Measurements from ENCODE around the gene GPR162.

The GPR162 gene

DNA sequence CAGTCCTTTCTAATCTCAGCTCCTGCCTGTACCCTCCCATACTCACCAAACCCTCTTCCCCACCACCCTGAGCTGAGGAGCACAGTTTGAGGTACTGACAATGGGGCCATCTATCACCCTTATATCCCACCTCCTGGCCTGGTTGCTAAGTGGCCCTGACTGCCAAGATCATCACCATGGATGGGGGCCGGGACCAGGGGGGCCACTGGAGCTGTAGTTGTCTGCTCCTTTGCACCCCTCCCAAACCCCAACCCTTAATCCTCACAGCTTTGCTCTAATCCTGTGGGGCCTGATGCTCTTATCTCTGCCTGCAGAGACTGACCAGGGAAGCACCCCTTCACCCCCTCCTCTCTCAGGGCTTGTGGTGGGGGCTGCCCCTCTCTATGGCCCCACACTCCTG, 18.7 kb downstream of the GPR162 start:
- no peak overlapping the region for H3K4me3 Mint-ChIP-seq
- H3K27ac Mint-ChIP-seq, result no peak overlapping the region
- ATAC-seq (replicated peaks) (no peak), DNase-seq (no peak)
- peaks cover 3% of the 10 kb centered on the region for H3K36me3 Mint-ChIP-seq (ENCODE audit: insufficient read depth)
- peaks cover 0 to 3% of the 10 kb centered on the region in 2 donors for H3K4me1 Mint-ChIP-seq (ENCODE audit: low read depth in 2 of 2)
- no peaks in the 10 kb centered on the region for H3K9me3 Mint-ChIP-seq
- no peaks in the 10 kb centered on the region for H3K27me3 Mint-ChIP-seq

DNA sequence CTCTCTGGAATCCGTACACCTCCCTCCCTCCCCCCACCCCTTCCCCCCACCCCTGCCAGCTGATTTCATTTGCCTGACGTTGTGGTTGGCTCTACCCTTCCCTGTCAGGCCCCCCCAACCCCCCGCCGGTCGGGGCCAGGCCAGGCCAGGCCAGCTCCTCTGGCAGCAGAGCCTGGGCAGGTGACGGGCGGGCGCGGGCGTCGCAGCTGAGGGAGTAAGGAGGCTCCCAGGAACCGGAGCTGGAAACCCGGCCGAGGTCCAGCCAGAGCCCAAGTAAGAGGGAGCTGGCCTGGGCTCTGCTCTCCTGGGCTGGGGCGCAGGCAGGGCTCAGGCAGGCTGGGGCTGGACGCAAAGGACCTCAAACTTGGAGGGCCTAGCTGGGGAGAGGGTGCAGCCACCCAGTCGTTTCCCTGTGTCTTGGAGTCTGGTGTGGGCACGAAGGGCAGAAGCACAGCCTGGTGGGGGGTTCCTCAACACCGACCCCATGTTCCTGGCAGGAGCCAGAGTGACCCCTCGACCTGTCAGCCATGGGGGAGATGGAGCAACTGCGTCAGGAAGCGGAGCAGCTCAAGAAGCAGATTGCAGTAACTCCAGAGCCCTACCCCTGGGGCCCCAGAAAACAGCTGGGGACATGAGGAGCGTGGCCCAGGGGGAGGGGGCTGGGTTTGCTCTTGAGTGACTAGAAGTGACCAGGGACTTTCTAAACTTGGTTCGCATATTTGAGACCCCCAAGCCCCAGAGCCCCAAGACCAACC, 19.3 kb downstream of the GPR162 start, which contains the start of gene GNB3:
GNB3 (plus strand) TSS at position 165 of the 755 bp plus-strand sequence; CDS start at position 528, 363 bp downstream.
- no peak within 1 kb of the TSS for H3K4me3 Mint-ChIP-seq

DNA sequence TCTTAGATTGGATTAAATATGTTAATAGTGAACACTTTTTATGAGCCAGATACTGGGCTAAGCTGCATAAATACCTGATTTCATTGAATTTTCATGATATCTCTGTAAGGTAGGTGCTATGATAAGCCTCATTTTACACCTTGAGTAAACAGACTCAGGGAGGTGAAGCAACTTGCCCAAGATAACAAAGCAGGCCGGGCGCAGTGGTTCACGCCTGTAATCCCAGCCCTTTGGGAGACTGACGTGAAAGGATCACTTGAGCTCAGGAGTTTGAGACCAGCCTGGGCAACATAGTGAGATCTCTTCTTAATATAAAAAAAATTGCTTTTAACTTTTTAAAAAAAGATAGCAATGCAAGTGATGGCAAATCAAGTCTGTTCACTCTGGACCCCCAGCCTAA, 20.5 kb downstream of the GPR162 start:
- Mint-ChIP-seq H3K27me3 (no peaks in the 10 kb centered on the region), H3K36me3 (ENCODE audit: insufficient read depth) (no peaks in the 10 kb centered on the region)

More for the DNA sequence above, 19.3 kb downstream of the GPR162 start, which contains the start of gene GNB3:
- ATAC-seq (replicated peaks), result no peak
- H3K36me3 Mint-ChIP-seq (ENCODE audit: insufficient read depth), result peaks cover 3% of the 10 kb centered on the region
- no peak within 1 kb of the TSS for H3K27ac Mint-ChIP-seq
- H3K9me3 Mint-ChIP-seq, result no peaks in the 10 kb centered on the region
- no peaks in the 10 kb centered on the region for H3K4me1 Mint-ChIP-seq (ENCODE audit: low read depth in 2 of 2)
- no peak for DNase-seq
- H3K27me3 Mint-ChIP-seq, result no peaks in the 10 kb centered on the region

DNA sequence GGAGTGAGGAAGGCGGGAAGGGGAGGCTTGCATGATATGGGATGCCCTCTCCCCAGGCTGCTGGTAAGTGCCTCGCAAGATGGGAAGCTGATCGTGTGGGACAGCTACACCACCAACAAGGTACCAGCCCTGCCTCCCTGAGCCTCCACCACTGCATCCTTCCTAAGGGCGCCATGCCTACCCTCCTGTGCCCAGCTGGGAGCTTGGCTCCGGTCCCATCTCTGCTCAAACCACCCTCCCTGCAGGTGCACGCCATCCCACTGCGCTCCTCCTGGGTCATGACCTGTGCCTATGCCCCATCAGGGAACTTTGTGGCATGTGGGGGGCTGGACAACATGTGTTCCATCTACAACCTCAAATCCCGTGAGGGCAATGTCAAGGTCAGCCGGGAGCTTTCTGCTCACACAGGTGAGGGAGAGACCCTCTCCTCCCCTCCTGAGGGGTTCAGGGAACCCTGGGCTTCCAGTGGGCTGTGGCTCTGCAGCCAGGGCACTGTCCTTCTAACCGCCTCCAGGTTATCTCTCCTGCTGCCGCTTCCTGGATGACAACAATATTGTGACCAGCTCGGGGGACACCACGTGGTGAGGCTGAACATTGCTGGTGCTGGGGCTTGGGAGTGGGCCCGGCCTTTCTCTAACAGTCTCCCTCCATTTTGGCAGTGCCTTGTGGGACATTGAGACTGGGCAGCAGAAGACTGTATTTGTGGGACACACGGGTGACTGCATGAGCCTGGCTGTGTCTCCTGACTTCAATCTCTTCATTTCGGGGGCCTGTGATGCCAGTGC, 21.7 kb downstream of the GPR162 start:
- Mint-ChIP-seq H3K36me3 (ENCODE audit: insufficient read depth) (no peaks in the 10 kb centered on the region), H3K9me3 (no peaks in the 10 kb centered on the region), H3K27ac (no peak overlapping the region), H3K4me1 (ENCODE audit: low read depth in 2 of 2) (no peaks in the 10 kb centered on the region), H3K4me3 (no peak overlapping the region), H3K27me3 (no peaks in the 10 kb centered on the region)
- ATAC-seq (replicated peaks) (no peak), DNase-seq (no peak)

More for the DNA sequence above, 20.5 kb downstream of the GPR162 start:
- DNase-seq (no peak), ATAC-seq (replicated peaks) (no peak)
- Mint-ChIP-seq H3K4me1 (ENCODE audit: low read depth in 2 of 2) (no peaks in the 10 kb centered on the region), H3K4me3 (no peak overlapping the region), H3K9me3 (no peaks in the 10 kb centered on the region), H3K27ac (no peak overlapping the region)

DNA sequence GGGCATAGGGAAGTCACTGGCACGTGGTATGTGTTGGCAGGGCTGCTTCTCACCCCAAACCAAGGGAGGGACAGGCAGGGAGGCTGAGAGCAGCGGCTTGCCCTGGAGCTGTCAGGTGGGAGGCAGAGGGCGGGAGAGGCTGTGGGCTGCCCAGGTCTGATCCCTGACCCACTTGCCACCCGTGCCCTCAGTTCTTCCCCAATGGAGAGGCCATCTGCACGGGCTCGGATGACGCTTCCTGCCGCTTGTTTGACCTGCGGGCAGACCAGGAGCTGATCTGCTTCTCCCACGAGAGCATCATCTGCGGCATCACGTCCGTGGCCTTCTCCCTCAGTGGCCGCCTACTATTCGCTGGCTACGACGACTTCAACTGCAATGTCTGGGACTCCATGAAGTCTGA, 23.8 kb downstream of the GPR162 start:
- Mint-ChIP-seq H3K27me3 (no peaks in the 10 kb centered on the region), H3K4me1 (ENCODE audit: low read depth in 2 of 2) (peaks cover 2 to 4% of the 10 kb centered on the region in 2 donors), H3K36me3 (ENCODE audit: insufficient read depth) (peaks cover 9% of the 10 kb centered on the region), H3K27ac (no peak overlapping the region), H3K9me3 (no peaks in the 10 kb centered on the region), H3K4me3 (no peak overlapping the region)
- no peak for ATAC-seq (replicated peaks)
- DNase-seq, result no peak

DNA sequence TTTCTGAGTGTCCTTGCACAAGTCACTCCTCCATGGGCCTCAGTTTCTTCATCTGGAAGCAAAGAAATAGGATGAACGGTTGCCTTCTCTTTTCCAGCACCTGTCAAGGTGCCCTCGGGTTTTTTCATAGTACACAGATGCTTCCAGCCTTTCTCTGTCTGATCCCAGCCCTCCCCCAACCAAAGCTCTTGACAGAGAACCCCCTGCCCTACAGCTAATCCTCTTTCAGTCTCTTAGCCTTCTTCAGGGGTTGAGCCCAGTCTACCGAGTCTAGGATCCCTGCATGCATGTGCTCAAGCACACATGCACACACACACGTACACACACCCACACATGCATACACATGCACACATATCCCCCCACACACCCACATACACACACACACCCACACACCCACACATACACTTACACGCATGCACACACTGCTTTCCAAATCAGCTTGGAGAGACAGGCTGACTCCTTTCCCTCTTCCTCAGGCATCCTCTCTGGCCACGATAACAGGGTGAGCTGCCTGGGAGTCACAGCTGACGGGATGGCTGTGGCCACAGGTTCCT, 24.8 kb downstream of the GPR162 start:
- H3K4me1 Mint-ChIP-seq (ENCODE audit: low read depth in 2 of 2), result peaks cover 9% of the 10 kb centered on the region in 2 donors
- H3K27me3 Mint-ChIP-seq, result no peaks in the 10 kb centered on the region
- DNase-seq (no peak), ATAC-seq (replicated peaks) (no peak)
- H3K9me3 Mint-ChIP-seq, result no peaks in the 10 kb centered on the region
- no peak overlapping the region for H3K27ac Mint-ChIP-seq
- no peak overlapping the region for H3K4me3 Mint-ChIP-seq
- H3K36me3 Mint-ChIP-seq (ENCODE audit: insufficient read depth), result peaks cover 17% of the 10 kb centered on the region

DNA sequence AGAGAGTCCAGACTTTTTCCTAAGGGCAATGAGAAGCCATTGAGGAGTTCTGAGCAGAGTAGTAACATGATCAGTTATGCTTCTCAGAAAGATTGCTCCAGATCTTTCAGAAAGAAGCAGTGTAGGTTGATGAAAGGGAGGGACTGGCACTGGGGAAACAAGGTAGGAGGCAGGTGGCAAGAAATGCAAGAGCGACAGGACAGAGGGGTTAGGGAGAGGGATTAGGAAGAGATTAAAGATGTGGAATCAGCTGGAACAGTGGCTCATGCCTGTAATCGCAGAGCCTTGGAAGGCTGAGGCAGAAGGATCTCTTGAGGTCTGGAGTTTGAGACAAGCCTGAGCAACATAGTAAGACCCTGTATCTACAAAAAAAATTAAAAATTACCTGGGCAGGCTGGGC, 26.1 kb downstream of the GPR162 start:
- H3K4me3 Mint-ChIP-seq, result no peak overlapping the region
- H3K36me3 Mint-ChIP-seq (ENCODE audit: insufficient read depth), result peaks cover 26% of the 10 kb centered on the region
- no peaks in the 10 kb centered on the region for H3K9me3 Mint-ChIP-seq
- DNase-seq, result no peak
- no peak overlapping the region for H3K27ac Mint-ChIP-seq
- H3K4me1 Mint-ChIP-seq (ENCODE audit: low read depth in 2 of 2), result peaks cover 12 to 13% of the 10 kb centered on the region in 2 donors
- no peak for ATAC-seq (replicated peaks)
- no peaks in the 10 kb centered on the region for H3K27me3 Mint-ChIP-seq

DNA sequence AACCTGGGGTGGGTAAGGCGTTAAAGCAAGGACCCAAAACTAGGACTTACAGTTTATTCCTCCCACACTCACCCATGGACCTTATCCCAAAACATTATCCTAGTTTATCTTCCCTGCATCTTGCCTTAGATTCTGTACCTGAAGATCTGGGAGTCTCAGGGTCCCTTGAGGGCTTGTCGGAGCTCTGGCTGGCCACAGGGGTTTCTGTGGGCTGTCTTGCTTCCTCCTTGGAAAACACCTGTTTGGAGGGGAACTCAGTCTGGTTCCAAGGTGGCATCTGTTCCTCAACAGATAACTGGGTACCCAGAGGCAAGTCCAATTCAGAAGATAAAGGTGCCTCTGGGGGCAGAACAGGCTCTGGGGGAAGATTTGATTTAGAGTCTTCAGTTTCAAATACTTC, 27.8 kb downstream of the GPR162 start:
- ATAC-seq (replicated peaks), result no peak
- peaks cover 26% of the 10 kb centered on the region for H3K36me3 Mint-ChIP-seq (ENCODE audit: insufficient read depth)
- no peak overlapping the region for H3K4me3 Mint-ChIP-seq
- no peak for DNase-seq
- H3K27ac Mint-ChIP-seq, result peak overlapping the region in 1 of 2 donors; percentile 5
- H3K27me3 Mint-ChIP-seq, result no peaks in the 10 kb centered on the region
- no peaks in the 10 kb centered on the region for H3K9me3 Mint-ChIP-seq
- peaks cover 20 to 24% of the 10 kb centered on the region in 2 donors for H3K4me1 Mint-ChIP-seq (ENCODE audit: low read depth in 2 of 2)

DNA sequence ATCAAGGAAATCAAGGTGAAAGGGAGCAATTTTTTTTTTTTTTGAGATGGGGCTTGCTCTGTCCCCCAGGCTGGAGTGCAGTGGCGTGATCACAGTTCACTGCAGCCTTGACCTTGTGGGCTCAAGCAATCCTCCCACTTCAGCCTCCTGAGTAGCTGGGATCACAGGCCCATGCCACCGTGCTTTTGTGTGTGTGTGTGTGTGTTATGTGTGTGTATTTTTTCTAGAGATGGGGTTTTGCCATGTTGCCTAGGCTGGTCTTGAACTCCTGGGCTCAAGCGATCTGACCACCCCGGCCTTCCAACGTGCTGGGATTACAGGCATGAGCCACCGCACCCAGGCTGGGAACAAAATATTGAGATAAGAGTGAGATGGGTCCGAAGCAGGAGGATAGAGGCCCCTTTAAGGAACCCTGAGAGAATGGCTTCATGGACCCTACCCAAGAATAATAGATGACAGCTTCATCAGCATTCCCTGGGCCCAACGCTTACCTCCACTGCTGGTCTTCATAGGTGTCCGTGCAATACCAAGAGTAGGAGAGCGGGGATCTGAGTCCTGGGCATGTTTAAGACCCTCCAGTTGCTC, 28.4 kb downstream of the GPR162 start:
- Mint-ChIP-seq H3K36me3 (ENCODE audit: insufficient read depth) (peaks cover 26% of the 10 kb centered on the region), H3K4me3 (peak overlapping the region; percentile 37 to 85), H3K9me3 (no peaks in the 10 kb centered on the region), H3K27ac (peak overlapping the region in 1 of 2 donors; percentile 66), H3K27me3 (no peaks in the 10 kb centered on the region), H3K4me1 (ENCODE audit: low read depth in 2 of 2) (peaks cover 20 to 24% of the 10 kb centered on the region in 2 donors)
- DNase-seq (no peak), ATAC-seq (replicated peaks) (no peak)

DNA sequence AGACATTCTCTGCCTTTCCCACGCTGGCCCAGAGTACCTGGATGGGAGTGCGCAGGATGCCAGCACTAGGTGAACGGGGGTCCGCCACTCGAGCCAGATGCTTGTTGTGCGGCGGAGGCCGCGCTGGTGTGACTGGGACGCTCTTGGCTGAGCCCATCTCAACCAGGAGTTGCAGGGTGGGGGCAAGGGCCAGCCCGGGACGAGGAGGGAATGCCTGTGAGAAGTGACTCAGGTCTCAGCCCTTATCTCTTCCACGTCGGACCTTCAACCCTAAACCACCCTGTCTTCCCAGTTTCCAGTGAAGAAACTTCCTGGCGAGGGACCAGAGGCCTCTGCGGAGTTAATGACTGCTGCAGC, 29.2 kb downstream of the GPR162 start:
- ATAC-seq (replicated peaks) (no peak), DNase-seq (no peak)
- Mint-ChIP-seq H3K4me3 (peak overlapping the region; percentile 85 to 86), H3K9me3 (no peaks in the 10 kb centered on the region), H3K36me3 (ENCODE audit: insufficient read depth) (peaks cover 28% of the 10 kb centered on the region), H3K4me1 (ENCODE audit: low read depth in 2 of 2) (peaks cover 20 to 24% of the 10 kb centered on the region in 2 donors), H3K27me3 (no peaks in the 10 kb centered on the region), H3K27ac (peak overlapping the region; percentile 96 to 99)

DNA sequence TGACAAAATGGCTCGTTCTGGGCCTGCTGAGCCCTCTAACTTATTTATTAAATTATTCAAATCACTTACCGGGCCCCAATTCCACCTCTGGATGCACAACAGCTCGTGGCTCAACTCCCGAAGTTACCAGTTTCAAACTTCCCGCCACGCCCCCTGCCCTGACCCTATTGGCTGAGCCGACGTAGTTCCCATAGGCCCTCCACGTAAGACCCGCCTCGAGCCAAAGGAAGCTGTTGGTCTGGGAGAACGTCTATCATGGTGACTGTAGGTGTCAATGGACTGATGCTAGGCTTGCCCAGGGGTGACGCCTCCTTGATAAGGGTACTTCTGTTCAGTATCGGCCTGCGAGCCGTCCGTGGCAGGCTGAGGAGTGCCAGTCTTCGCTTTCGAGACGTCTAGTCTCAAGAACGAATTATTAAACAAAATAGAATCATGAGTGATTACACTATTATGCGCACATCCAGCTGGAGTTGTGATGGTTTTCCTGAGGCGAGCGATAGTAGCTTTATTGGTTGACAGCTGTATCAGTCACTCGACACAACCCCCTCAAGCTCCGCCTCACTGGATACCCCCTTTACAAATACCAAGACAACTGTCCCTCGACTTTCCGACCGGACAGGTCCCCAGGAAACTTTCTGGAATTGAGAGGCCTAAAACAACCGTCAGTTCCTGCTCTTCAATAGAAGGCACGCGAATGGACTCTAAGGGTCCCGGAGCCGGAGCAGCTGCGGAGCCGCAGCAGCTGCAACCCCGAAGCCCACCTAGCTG, 29.7 kb downstream of the GPR162 start, which contains the start of gene CDCA3:
CDCA3 (minus strand) TSS at position 134 of the 768 bp plus-strand sequence. CDS start 334 bp downstream, outside the sequence.
- DNase-seq (peak; percentile 88 to 92 (median 89)), ATAC-seq (replicated peaks) (peak; percentile 56)
- no peaks in the 10 kb centered on the region for H3K9me3 Mint-ChIP-seq
- peaks cover 30% of the 10 kb centered on the region for H3K36me3 Mint-ChIP-seq (ENCODE audit: insufficient read depth)
- peak within 1 kb of the TSS; percentile 85 to 86 for H3K4me3 Mint-ChIP-seq
- peak within 1 kb of the TSS; percentile 96 to 99 for H3K27ac Mint-ChIP-seq
- no peaks in the 10 kb centered on the region for H3K27me3 Mint-ChIP-seq
- H3K4me1 Mint-ChIP-seq (ENCODE audit: low read depth in 2 of 2), result peaks cover 20 to 24% of the 10 kb centered on the region in 2 donors

DNA sequence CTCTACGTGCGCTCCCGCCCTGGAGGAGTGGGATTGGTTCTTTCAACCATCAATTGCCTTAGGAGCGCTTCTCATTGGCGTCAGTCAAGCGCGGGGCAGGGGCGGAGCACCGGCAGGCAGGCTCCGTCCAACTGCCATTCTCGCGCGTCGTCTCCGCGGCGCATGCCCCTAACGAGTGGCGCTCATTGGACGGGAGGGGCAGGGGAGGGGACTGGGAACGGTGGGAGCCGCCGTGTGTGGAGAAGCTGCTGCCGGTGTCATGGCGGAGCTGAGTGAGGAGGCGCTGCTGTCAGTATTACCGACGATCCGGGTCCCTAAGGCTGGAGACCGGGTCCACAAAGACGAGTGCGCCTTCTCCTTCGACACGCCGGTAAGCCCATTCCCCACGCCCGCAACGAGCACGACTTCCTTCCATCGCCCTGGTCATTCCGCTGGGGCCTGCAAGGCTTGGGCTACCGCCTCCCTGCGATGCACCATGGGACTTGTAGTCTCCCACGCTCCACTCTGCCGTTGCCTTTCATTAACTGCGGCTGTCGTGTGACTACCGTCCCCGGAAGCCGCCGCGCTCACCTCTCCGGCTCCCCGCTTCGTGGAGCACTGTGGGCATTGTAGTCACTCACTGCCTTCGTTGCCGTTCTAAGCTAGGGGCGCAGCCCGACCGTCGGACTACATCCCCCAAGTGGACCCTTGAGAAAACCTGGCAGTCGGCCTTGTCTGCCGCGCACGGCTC, 30.5 kb downstream of the GPR162 start, which contains the start of gene USP5:
USP5 (plus strand) TSS at position 230 of the 730 bp plus-strand sequence; CDS start at position 260, 30 bp downstream.
- Mint-ChIP-seq H3K27ac (peak within 1 kb of the TSS; percentile 96 to 99), H3K4me3 (peak within 1 kb of the TSS; percentile 85 to 86), H3K27me3 (no peaks in the 10 kb centered on the region), H3K4me1 (ENCODE audit: low read depth in 2 of 2) (peaks cover 20 to 24% of the 10 kb centered on the region in 2 donors), H3K36me3 (ENCODE audit: insufficient read depth) (peaks cover 36% of the 10 kb centered on the region), H3K9me3 (no peaks in the 10 kb centered on the region)
- DNase-seq, result peak; percentile 96 to 98 (median 96)
- ATAC-seq (replicated peaks), result peak; percentile 77
